ENCODE results near the gene NPTX2.

Gene NPTX2

GRCh38 chr7:98678215-98678614 lies 61.1 kb downstream of the NPTX2 start:
- H3K4me3 ChIP-seq (replicated peaks; ENCODE audit: low read depth, low read length): no peak overlapping the region
- H3K27me3 ChIP-seq (replicated peaks; ENCODE audit: control insufficient read depth, insufficient read depth, low read length): no peaks in the 10 kb centered on the region; the same call in none of the 2 replicates
- no peaks in the 10 kb centered on the region for H3K36me3 ChIP-seq (ENCODE audit: control insufficient read depth, insufficient read depth, low read length)
- no peak for DNase-seq (ENCODE audit: extremely low read depth, insufficient read length)
- TF ChIP-seq, protein P1, sequence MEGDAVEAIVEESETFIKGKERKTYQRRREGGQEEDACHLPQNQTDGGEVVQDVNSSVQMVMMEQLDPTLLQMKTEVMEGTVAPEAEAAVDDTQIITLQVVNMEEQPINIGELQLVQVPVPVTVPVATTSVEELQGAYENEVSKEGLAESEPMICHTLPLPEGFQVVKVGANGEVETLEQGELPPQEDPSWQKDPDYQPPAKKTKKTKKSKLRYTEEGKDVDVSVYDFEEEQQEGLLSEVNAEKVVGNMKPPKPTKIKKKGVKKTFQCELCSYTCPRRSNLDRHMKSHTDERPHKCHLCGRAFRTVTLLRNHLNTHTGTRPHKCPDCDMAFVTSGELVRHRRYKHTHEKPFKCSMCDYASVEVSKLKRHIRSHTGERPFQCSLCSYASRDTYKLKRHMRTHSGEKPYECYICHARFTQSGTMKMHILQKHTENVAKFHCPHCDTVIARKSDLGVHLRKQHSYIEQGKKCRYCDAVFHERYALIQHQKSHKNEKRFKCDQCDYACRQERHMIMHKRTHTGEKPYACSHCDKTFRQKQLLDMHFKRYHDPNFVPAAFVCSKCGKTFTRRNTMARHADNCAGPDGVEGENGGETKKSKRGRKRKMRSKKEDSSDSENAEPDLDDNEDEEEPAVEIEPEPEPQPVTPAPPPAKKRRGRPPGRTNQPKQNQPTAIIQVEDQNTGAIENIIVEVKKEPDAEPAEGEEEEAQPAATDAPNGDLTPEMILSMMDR (IDR thresholded peaks at IDR 0.05; ENCODE audit: insufficient read depth, low read length, poor library complexity, severe bottlenecking): no peak

Measured in GM06990 (cell line).